ENCODE results near the gene TUBB6.

Gene TUBB6

GRCh38 chr18:12342661-12343060, 34.6 kb downstream of the TUBB6 start:
- DNase-seq = no peak

- no peak for DNase-seq
Observed at GRCh38 chr18:12345491-12346239, 37.6 kb downstream of the TUBB6 start.

GRCh38 chr18:12346240-12346565, 38.2 kb downstream of the TUBB6 start:
- DNase-seq = no peak

- DNase-seq = no peak
Observed at GRCh38 chr18:12347895-12348294, 39.9 kb downstream of the TUBB6 start.

GRCh38 chr18:12352188-12352587, 44.1 kb downstream of the TUBB6 start:
- DNase-seq = no peak

- DNase-seq = no peak
Observed at GRCh38 chr18:12359515-12359927, 51.5 kb downstream of the TUBB6 start.

- DNase-seq = no peak
Observed at GRCh38 chr18:12361770-12362378, 53.8 kb downstream of the TUBB6 start.

- no peak for DNase-seq
Observed at GRCh38 chr18:12362473-12363174, 54.6 kb downstream of the TUBB6 start.

- no peak for DNase-seq
Observed at GRCh38 chr18:12366379-12366778, 58.3 kb downstream of the TUBB6 start.

GRCh38 chr18:12366784-12367183, 58.7 kb downstream of the TUBB6 start:
- no peak for DNase-seq

GRCh38 chr18:12369211-12369610, 61.2 kb downstream of the TUBB6 start:
- no peak for DNase-seq

- no peak for DNase-seq
Observed at GRCh38 chr18:12371590-12371989, 63.5 kb downstream of the TUBB6 start.

- DNase-seq = no peak
Observed at GRCh38 chr18:12372406-12372805, 64.4 kb downstream of the TUBB6 start.

GRCh38 chr18:12373116-12373770, 65.2 kb downstream of the TUBB6 start:
- no peak for DNase-seq

GRCh38 chr18:12373771-12374116, 65.7 kb downstream of the TUBB6 start:
- no peak for DNase-seq

GRCh38 chr18:12374401-12374800, 66.4 kb downstream of the TUBB6 start:
- no peak for DNase-seq

Data from NCI-H526 (cell line).